HG02642 (cell line): Measurements from ENCODE around the gene PTGES2.
"Not testable (repeated sequence)": the region's sequence is repeated elsewhere in the genome, so short reads cannot be mapped to it uniquely, and the experiment has no call there.

Experiments
- ATAC-seq: cut with Tn5 transposase; IDR thresholded peaks from one replicate; pipeline ENCODE4 v1.9.1; 2021; ENCODE audit warnings: mild to moderate bottlenecking; ENCODE audit not compliant: unreplicated experiment, poor library complexity

PTGES2 gene

DNA sequence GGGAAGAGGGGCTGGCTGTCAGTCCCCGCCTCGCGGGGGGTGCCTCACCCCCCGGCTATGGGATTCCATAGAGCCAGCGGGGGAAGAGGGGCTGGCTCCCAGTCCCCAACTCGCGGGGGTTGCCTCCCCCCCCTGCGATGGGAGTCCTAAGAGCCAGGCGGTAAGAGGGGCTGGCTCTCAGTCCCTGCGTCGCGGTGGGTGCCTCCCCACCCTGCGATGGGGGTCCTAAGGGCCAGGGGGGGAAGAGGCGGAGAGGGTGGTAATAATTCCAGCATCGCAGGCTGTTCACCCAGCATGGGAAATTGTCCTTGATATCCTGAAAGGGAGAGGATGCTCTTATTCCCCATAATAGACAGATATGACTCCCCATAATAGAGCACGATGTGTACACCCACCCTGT lies 12.1 kb upstream of the PTGES2 start:
- ATAC-seq: no peak

DNA sequence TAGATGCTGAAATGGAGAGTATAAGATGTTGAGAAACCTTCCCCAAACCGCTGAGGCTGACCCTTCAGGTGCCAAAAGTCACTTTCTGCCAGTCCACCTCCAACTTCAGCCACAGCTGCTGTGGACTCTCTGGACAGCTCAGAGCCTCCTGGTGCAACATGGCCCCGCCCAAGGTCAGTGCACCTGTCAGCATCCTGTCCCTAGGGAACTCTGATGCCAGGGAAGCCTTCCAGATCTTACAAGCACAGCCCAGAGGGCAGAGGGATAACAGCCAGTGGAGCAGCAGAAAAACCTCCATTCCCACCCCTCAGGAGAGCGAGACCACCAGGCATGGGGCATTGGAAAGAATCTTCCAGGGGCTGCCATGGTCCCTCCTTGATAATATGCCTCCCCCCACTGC lies 10.5 kb upstream of the PTGES2 start:
- no peak for ATAC-seq

GRCh38 chr9:128136816-128137793 lies 9.6 kb upstream of the PTGES2 start:
- no peak for ATAC-seq

GRCh38 chr9:128135561-128135960 lies 8.0 kb upstream of the PTGES2 start:
- not testable (repeated sequence) for ATAC-seq

DNA sequence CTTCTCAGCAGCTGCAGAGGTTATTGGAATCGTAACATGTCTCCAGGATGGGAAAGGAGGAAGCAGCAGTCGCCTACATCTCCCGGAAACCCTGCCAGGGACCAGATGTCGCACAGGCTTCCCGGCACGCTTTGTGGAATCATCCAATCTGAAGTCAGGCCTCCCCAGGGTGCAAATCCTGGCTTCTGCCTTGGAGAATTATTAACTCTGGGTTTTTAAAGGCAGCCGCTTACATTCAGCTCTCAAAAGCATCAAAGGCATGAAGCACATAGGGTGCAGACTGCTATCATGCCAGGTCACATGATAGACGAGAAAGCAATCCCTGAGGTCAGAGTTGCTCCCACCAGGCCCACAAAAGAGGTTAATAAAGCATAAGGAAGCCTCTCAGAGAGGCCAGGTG lies 4.6 kb upstream of the PTGES2 start:
- ATAC-seq: not testable (repeated sequence)

DNA sequence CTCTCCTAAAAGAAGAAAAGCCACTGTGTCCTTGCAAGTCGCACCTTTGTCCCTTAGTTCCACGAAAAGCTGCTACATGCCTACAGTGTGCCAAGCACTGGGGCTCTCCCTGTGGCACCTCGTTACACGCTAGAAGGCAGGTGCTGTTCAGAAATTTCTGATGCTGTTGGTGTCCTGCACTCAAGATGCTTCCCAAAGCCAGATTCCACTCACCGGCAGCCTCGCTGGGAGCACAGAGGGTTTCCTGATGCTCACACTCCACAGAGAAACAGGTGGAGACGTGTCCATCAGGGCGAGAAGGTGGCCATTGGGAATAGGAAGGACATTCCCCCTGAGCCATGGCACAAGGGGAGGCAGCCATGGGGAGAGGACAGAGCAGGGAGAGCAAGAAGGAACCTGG lies 3.8 kb upstream of the PTGES2 start:
- ATAC-seq: not testable (repeated sequence)

DNA sequence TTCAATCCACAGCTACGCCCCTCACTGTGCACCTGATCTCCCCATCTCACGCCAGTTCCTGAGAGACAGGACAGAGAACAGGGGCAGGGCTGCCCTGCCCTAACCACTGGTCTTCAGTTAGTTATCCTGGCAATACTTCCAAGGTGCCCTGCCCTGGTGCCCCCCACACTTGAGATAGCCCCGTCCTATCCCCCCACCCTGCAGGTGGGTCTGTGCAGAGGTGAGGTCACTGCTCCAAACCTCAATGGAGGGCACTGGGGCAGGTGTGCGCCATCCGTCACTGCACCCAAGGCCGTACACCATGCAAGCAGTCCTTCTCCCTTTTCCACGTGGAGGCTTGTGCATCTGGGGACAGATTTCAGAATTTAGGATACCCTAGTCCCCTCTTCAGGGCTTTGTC lies 3.1 kb upstream of the PTGES2 start:
- ATAC-seq: not testable (repeated sequence)

DNA sequence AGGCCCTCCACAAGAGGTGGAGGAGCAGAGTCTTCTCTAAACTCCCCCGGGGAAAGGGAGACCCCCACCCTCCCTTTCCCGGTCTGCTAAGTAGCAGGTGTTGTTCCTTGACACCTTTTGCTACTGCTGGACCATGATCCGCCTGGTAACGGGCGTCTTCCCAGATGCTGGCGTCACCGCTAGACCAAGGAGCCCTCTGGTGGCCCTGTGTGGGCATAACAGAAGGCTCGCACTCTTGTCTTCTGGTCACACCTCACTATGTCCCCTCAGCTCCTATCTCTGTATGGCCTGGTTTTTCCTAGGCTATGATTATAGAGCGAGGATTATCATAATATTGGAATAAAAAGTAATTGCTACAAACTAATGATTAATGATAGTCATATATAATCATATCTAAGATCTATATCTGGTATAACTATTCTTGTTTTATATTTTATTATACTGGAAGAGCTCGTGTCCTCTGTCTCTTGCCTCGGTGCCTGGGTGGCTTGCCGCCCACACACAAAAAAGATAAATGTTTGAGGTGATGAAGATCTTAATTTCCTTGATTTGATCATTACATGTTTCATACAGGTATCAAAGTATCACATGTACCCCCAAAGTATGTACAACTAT lies 2.6 kb upstream of the PTGES2 start:
- ATAC-seq: not testable (repeated sequence)

DNA sequence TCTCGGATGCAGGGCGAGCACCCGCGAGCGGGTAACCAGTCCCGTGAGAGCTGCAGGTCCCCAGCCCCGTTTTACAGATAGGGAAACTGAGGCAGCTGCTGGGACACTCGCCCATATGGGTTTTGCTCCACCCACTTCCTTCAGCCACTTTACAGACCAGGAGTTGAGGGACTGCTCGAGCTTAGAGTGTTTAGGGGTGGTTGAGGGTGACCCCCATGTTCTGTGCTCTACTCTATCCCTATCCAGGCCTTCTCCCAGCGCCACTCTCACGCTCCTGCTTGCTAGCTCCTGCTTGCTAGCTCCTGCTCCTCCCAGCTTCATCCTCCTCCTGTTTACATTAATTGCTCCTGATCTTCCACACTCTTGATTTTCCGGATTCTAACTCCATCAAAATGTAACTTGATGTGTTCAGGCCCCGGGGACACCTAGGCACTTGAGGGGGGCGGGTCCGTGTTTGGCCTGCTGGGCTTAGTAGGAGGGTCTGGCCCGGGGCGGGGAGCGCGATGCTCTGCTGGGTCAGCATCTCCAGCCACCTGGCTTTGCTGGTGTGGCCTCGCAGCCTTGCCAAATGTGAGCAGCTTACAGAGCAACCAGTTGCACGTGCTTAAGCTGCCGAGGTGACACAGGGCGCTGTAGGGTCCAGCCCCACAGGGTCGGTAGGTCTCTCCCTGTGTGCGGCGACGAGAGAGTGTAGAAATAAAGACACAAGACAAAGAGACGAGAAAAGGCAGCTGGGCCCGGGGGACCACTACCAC lies 1.5 kb upstream of the PTGES2 start:
- ATAC-seq: no peak

- ATAC-seq: peak; percentile 66
Measured at GRCh38 chr9:128127990-128128835, 684 bp upstream of the PTGES2 start.

DNA sequence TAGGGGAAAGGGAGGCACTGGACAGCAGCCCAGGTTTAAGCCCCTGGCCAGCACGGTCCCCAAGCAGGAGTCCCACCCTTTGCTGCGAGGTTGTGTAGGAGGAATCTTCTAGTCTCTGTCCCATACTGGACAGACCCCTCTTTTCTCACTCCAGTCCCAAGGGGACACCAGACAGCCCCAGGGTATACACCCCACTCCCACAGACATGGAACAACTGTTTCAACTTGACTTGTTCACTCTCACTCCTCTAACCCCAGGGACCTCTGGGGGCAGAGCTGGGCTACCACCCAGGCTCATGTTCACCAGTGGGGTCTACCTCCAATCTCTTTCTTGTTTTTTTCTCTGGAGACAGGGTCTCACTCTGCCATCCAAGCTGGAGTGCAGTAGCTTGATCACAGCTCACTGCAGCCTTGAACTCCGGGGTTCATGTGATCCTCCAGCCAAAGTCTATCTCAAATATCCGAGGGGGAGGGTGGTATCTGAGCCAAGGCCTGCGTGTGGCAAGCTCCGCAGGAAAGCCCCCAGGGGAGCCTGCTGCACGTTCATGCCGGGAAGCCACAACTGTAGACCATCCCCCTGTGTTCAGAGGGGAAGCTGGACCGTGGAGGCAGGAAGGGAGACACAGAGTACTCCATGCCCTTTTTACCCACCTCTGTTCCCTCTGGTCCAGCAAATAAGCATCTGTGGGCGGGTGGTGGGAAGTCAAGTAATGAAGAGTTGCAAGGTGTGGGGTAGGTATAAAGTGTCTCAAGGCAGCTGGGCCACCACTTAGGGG lies 1.8 kb downstream of the PTGES2 start:
- no peak for ATAC-seq

DNA sequence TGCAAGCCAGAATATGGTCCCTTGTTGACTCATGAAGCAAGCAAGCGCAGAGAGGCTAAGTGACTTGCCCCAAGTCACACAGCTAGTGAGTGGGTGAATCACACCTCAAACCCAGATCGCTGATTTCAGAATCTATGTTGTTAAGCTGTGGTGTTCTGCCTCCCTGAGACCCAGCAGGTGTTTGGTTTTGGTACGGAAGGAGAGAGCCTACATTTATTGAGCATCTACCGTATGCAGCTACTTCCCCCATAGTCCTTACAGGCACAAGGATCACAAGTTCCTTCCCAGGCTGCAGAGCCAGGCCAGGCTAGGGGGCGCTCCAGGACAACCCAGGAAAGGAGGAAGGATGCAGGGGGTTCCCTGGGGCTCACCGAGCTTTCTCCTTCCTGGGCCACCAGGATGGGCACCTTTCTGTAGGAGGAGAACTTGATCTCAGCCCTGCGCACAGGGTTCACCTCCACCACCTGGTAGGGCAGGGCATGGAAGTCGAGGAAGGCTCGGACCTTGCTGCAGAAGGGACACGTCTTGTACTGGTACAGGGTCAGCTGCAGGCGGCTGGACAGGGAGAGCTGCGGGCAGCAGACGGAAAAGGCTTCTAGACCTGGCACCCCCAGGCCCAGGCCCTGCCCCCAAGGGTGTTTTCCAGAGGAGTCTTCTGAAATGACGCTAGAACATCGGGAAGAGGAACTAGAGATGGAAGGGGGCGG lies 2.5 kb downstream of the PTGES2 start:
- no peak for ATAC-seq

GRCh38 chr9:128124451-128124850 lies 3.1 kb downstream of the PTGES2 start:
- no peak for ATAC-seq

GRCh38 chr9:128123451-128124080 lies 4.0 kb downstream of the PTGES2 start:
- no peak for ATAC-seq

- ATAC-seq: no peak
Measured at GRCh38 chr9:128122809-128123175, 4.7 kb downstream of the PTGES2 start.

GRCh38 chr9:128121924-128122808 lies 5.4 kb downstream of the PTGES2 start:
- no peak for ATAC-seq

GRCh38 chr9:128121466-128121810 lies 6.1 kb downstream of the PTGES2 start:
- ATAC-seq: no peak
